Ishikawa (cell line): Measurements from ENCODE around the gene ALDH1A1.

Experiments
- CEBPB ChIP-seq: IDR thresholded peaks from 2 replicates; pipeline ENCODE4 v1.6.1; 2012
- CREB1 ChIP-seq: IDR thresholded peaks from 2 replicates; pipeline ENCODE4 v1.6.1; 2012; ENCODE audit warnings: low read depth
- EGR1 ChIP-seq: IDR thresholded peaks from 2 replicates; pipeline ENCODE4 v1.6.1; 2012
- EP300 ChIP-seq: IDR thresholded peaks from 2 replicates; pipeline ENCODE4 v1.6.1; 2012; ENCODE audit warnings: borderline replicate concordance
- FOXM1 ChIP-seq: IDR thresholded peaks from 2 replicates; pipeline ENCODE4 v1.6.1; 2012; ENCODE audit warnings: low read depth, borderline replicate concordance
- MAX ChIP-seq: IDR thresholded peaks from 2 replicates; pipeline ENCODE4 v1.6.1; 2012
- NFIC ChIP-seq: IDR thresholded peaks from 2 replicates; pipeline ENCODE4 v1.6.1; 2012
- RAD21 ChIP-seq: IDR thresholded peaks from 2 replicates; pipeline ENCODE4 v1.6.1; 2012; ENCODE audit warnings: low read depth
- REST ChIP-seq: IDR thresholded peaks from 2 replicates; pipeline ENCODE4 v1.6.1; 2012; ENCODE audit warnings: low read depth, mild to moderate bottlenecking
- TAF1 ChIP-seq: IDR thresholded peaks from 2 replicates; pipeline ENCODE4 v1.6.1; 2012; ENCODE audit warnings: low read depth, mild to moderate bottlenecking
- TCF12 ChIP-seq: IDR thresholded peaks from 2 replicates; pipeline ENCODE4 v1.6.1; 2012; ENCODE audit warnings: low read depth
- TEAD4 ChIP-seq: IDR thresholded peaks from 2 replicates; pipeline ENCODE4 v1.6.1; 2012
- USF1 ChIP-seq: IDR thresholded peaks from 2 replicates; pipeline ENCODE4 v1.6.1; 2012
- YY1 ChIP-seq: IDR thresholded peaks from 2 replicates; pipeline ENCODE4 v1.6.1; 2012; ENCODE audit warnings: low read depth
- ZBTB7A ChIP-seq: IDR thresholded peaks from 2 replicates; pipeline ENCODE4 v1.6.1; 2012; ENCODE audit warnings: low read depth

The ALDH1A1 gene

GRCh38 chr9:72905514-72906480 lies 47.1 kb downstream of the ALDH1A1 start:
- TF ChIP-seq CEBPB (no peak), TEAD4 (no peak), EGR1 (no peak), REST (no peak), TCF12 (no peak), EP300 (no peak), YY1 (no peak), NFIC (no peak), USF1 (no peak), FOXM1 (no peak), MAX (no peak), TAF1 (no peak), CREB1 (no peak), ZBTB7A (no peak), RAD21 (no peak)

DNA sequence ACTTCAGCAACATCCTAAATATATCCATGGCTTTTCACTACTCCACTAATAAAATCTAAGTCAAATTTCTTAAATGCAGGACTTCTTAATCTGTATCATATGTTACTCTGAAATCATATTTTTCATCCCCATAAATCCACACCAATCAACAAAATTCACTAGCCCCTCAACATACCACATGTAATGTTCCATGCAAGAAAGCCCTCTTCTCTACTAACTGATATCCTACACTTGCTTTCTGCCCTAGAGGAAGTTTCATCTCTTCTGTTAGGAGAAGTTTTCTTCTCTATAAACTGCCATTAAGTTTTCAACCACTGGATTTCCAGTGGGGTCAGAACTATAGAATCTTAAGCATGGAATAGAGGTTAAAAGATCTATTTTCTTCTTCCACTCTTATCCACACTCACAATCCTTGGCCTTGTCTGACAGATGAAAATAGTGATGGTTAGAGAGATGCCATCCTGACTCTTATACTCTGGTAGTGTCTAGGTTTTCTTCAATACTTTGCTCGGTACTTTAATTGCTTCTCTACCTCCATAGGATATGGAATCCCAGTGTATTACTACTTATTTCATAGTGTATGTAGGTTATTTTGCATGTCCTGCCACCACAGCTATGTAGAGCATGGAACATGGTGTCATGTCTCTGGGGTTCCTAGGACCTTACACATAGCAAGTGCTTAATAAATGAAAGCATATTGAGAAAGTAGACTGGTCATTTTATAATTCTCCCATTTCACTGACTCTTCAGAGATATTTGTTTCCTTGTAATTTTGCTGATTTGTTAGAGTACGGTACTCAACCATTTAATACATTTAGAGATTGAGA lies 48.4 kb downstream of the ALDH1A1 start:
- TF ChIP-seq CREB1, result no peak
- no peak for TF ChIP-seq EGR1

- TF ChIP-seq CREB1, result no peak
- no peak for TF ChIP-seq TCF12
These were observed 49.8 kb downstream of the ALDH1A1 start for GRCh38 chr9:72903103-72903502.

DNA sequence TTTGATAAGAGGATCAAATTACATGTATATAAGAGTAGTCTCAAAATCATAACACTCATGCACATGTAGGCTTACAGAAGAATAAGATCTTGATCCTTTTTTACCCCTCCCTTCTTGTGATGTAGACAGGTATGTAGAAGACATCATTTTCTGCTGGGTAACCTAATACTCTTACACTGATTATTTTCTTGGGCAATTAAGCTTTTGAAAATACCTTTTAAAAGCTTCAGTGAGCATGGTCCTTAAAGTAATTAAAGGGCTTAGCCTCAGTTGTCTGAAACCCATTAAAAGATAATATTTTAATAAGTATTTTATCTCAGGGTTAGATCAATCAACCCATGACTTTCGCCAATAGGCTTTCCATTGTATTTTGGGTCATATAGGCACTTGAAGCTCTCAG lies 50.6 kb downstream of the ALDH1A1 start:
- TF ChIP-seq NFIC (no peak), CREB1 (no peak), REST (no peak), TEAD4 (no peak), EP300 (no peak), ZBTB7A (no peak), USF1 (no peak), TAF1 (no peak), RAD21 (no peak), EGR1 (no peak), MAX (no peak)

DNA sequence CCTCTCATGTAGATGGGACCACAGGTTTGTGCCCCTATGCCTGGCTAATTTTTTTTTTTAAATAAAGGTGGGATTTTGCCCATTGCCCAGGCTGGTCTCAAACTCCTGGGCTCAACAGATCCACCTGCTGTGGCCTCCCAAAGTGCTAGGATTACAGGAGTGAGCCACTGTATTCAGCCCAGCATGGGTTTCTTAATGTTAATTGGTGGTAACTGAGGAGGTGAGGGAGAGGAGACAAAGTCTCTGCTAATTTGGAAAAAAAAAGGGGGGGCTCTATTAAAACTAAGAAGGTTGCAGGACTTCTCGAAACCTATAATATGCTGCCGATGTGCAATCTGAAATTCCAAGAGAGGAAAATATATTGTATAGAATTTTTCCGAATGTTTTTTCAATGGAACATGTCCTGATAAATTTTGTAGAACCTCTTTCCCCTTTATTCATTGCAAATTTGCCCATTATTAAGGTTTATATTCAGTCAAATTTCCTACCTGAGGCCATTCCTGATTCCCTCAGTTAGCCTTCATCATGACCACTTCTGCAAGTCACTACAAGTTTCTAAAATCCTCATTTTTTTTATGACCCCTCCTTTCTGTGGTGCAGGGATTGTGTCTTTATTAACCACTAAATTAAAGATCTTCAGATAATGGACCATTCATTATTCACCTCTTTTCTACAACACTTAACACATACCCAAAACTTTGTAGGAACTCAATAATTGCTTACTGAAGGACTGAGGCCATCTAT lies 52.9 kb downstream of the ALDH1A1 start:
- TF ChIP-seq TCF12 (no peak), NFIC (no peak), YY1 (no peak), ZBTB7A (no peak), TAF1 (no peak), REST (no peak), USF1 (no peak)
